Measurements from ENCODE around the gene GLT8D2.

The GLT8D2 gene

GRCh38 chr12:104000807-104001434, 49.1 kb downstream of the GLT8D2 start:
- DNase-seq (ENCODE audit: low read depth): no peak

DNA sequence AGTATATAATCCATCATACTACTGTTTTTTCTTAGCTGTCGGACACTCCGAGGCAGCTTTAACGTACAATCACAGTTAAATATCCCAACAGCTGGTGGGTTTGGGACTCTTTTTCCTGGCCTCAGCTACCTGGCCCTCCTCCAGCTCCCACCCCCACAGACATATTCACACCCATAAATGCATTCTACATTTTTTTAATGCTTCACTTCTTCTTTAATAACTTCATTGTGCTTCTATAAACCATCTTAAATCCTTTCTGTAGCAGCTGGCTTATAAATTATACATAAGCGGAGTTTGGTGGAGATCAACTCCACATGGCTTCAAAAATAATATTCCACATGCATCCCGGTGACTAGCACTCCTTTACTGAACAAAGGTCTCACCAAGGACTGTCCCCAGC, 51.0 kb downstream of the GLT8D2 start:
- DNase-seq (ENCODE audit: low read depth): no peak

GRCh38 chr12:103997286-103997900, 52.6 kb downstream of the GLT8D2 start:
- no peak for DNase-seq (ENCODE audit: low read depth)

DNA sequence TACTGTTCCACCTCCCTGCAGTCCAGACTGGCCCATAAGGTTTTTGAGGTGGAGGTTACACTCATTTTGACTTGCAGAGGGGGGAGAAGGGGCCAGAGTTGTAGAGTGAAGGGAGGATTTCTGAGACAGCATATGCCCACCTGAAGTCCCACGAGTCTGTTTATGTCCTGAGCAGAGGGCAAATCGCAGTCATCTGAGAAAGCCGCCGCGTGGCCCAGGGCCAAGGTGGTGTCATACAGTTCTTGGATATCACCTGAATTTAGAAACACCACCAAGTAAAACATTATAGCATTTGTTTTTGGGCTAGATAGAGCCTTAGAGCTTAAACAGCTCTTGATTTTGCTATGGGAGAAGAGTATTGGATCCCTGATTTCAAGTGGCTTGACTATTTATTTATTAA, 53.4 kb downstream of the GLT8D2 start:
- no peak for DNase-seq (ENCODE audit: low read depth)

DNA sequence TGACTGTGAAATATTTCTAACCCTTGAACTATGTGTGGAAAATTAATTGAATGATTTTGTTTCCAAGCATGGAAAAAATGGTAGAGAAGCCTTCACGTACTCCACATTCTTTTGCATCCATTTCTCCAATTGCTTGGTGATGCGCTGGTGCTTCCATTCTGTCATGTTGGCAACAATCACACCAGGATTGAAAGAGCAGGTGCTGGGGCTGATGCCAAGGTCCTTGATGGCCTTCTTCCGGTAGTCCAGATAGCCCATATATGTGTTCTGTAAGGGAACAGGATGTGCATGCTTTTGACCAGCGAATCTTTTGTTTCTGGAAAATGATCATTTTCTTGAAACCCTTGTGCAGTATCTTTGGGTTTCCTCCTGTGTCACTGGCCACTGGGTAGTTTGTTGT, 55.8 kb downstream of the GLT8D2 start:
- no peak for DNase-seq (ENCODE audit: low read depth)

DNA sequence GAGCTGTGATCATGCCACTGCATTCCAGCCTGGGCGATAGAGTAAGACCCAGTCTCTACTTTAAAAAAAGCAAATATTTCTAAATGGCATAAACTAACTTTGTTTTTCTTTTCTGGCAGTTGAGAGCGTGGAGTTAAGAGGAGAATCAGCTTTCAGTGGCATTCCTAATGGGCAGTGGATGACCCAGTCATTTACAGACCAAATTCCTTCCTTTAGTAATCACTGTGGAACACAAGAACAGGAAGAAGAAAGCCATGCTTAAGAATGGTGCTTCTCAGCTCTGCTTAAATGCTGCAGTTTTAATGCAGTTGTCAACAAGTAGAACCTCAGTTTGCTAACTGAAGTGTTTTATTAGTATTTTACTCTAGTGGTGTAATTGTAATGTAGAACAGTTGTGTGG, 63.2 kb downstream of the GLT8D2 start:
- peak; percentile 65 for DNase-seq (ENCODE audit: low read depth)

- DNase-seq (ENCODE audit: low read depth): no peak
These were observed 71.5 kb downstream of the GLT8D2 start for GRCh38 chr12:103978384-103978982.

- no peak for DNase-seq (ENCODE audit: low read depth)
These were observed 74.6 kb downstream of the GLT8D2 start for GRCh38 chr12:103975368-103975767.

- no peak for DNase-seq (ENCODE audit: low read depth)
These were observed 76.1 kb downstream of the GLT8D2 start for GRCh38 chr12:103973909-103974308.

- peak; percentile 42 for DNase-seq (ENCODE audit: low read depth)
These were observed 80.6 kb downstream of the GLT8D2 start for GRCh38 chr12:103969391-103969790.

DNA sequence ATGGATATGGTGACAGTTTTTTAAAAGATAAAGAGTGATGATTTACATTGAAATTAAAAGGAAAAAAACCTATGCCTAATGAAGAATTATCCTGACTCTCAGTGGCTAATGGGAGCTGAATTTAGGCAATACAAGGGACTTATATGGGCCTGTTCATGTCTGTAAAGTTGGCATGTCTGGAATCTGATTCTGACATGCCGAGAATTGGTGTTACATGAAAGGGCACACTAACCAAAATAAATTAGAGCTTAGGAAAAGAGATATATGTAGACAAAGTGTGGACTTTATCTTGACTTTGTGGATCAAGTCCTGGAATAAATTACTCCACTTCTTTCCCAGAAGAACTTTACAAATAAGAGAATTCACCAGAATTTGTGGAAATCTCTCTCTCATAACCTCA, 83.3 kb downstream of the GLT8D2 start:
- DNase-seq (ENCODE audit: low read depth): no peak

DNA sequence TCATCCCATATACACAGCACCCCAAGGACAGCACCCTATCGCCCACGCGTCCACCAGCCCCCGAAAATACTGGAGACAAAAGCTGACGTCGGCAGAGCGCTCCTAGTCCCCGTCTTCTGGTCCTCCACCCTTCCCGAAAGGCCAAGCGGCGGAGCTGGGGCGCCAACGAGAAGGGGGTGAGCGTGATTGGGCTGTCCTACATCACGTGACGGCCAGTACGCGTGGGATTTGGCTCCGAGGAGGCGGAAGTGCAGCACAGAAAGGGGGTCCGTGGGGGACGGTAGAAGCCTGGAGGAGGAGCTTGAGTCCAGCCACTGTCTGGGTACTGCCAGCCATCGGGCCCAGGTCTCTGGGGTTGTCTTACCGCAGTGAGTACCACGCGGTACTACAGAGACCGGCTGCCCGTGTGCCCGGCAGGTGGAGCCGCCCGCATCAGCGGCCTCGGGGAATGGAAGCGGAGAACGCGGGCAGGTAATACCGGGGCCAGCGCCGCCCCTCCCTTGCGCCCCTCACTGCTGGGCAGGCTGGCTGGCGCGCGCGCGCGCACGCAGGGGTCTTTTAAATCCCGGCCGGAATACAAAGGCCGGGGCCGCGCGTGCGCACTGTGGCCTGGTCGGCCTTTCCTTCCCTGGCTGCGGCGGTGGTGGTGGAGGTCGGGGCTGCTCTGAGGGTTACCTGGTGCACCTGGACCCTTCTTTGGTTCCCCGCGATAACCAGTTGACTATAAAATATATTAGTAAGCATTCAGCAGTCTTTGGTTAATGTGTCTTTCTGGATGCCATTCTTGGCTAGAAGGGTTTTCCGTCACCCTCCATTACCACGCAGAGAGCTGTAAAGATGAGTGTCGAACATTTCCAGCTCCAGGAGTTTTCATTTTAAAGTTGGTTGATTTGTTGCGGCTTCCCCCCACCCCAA, 84.1 kb downstream of the GLT8D2 start, which contains the start of gene TDG:
Gene TDG, plus strand, starts transcription at position 283 of the 915 bp plus-strand sequence. Its CDS starts 166 bp downstream, at position 449.
- peak; percentile 96 for DNase-seq (ENCODE audit: low read depth)

- DNase-seq (ENCODE audit: low read depth): no peak
These were observed 84.8 kb downstream of the GLT8D2 start for GRCh38 chr12:103965255-103965589.

DNA sequence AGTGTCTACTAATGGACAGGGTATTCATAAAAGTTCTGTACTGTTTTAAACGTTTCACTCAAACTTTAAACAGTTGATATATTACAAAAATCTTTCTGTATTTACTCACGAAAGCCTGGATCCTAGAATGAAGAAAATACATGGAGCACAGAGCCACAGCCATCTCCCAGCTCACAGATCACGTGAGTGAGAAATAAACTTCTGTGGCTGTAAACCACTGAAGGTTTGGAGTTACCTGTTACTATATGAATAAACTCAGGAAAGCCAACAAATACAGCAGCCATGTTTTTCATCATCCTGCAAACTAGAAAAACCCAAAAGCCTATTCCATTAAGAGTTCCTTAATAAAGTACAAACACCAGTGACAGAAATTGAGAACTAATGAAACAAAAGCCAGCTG, 85.2 kb downstream of the GLT8D2 start:
- no peak for DNase-seq (ENCODE audit: low read depth)

DNA sequence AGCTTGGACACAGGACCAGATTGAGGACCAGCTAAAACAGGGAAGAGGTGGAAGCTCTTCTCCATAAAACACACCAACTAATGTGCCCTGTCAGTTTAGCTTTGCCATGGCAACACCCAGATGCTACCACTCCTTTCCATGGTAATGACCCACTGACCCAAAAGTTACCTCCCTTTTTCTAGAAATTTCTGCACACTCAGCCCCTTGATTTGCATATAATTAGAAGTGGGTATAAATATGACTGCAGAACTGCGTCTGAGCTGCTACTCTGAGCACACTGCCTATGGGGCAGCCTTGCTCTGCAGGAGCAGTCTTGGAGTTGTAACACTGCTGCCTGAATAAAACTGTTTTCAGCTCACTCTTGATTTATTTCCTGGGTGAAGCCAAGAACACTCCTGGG, 87.5 kb downstream of the GLT8D2 start:
- no peak for DNase-seq (ENCODE audit: low read depth)

- no peak for DNase-seq (ENCODE audit: low read depth)
These were observed 89.3 kb downstream of the GLT8D2 start for GRCh38 chr12:103960616-103961227.

- no peak for DNase-seq (ENCODE audit: low read depth)
These were observed 91.4 kb downstream of the GLT8D2 start for GRCh38 chr12:103958621-103959020.

- no peak for DNase-seq (ENCODE audit: low read depth)
These were observed 92.1 kb downstream of the GLT8D2 start for GRCh38 chr12:103957865-103958388.

GRCh38 chr12:103956509-103957027, 93.4 kb downstream of the GLT8D2 start:
- DNase-seq (ENCODE audit: low read depth): no peak

- DNase-seq (ENCODE audit: low read depth): no peak
These were observed 94.0 kb downstream of the GLT8D2 start for GRCh38 chr12:103955811-103956508.

- no peak for DNase-seq (ENCODE audit: low read depth)
These were observed 97.5 kb downstream of the GLT8D2 start for GRCh38 chr12:103952497-103952896.
